GM10266 (cell line): ENCODE data around the gene G6PC2.
"Not testable (repeated sequence)": the region's sequence is repeated elsewhere in the genome, so short reads cannot be mapped to it uniquely, and the experiment has no call there.

Experiments
- DNase-seq: peaks from one replicate; pipeline ENCODE4 v3.0.0; 2012; ENCODE audit errors: extremely low spot score
- CTCF ChIP-seq: IDR thresholded peaks from 2 replicates; pipeline ENCODE4 v1.5.1; 2012; ENCODE audit warnings: mild to moderate bottlenecking, low read depth; ENCODE audit not compliant: control insufficient read depth, insufficient read depth; ENCODE audit errors: missing control alignments

The G6PC2 gene

GRCh38 chr2:168928113-168928831 lies 27.2 kb downstream of the G6PC2 start:
- DNase-seq, result no peak
- no peak for TF ChIP-seq CTCF

GRCh38 chr2:168929031-168929430 lies 27.9 kb downstream of the G6PC2 start:
- TF ChIP-seq CTCF, result no peak
- no peak for DNase-seq

- no peak for DNase-seq
- TF ChIP-seq CTCF, result no peak
Measured at GRCh38 chr2:168930242-168930641, 29.2 kb downstream of the G6PC2 start.

- not testable (repeated sequence) for DNase-seq
Measured at GRCh38 chr2:168932174-168932573, 31.1 kb downstream of the G6PC2 start.

- DNase-seq, result no peak
- no peak for TF ChIP-seq CTCF
Measured at GRCh38 chr2:168934826-168935225, 33.7 kb downstream of the G6PC2 start.

DNA sequence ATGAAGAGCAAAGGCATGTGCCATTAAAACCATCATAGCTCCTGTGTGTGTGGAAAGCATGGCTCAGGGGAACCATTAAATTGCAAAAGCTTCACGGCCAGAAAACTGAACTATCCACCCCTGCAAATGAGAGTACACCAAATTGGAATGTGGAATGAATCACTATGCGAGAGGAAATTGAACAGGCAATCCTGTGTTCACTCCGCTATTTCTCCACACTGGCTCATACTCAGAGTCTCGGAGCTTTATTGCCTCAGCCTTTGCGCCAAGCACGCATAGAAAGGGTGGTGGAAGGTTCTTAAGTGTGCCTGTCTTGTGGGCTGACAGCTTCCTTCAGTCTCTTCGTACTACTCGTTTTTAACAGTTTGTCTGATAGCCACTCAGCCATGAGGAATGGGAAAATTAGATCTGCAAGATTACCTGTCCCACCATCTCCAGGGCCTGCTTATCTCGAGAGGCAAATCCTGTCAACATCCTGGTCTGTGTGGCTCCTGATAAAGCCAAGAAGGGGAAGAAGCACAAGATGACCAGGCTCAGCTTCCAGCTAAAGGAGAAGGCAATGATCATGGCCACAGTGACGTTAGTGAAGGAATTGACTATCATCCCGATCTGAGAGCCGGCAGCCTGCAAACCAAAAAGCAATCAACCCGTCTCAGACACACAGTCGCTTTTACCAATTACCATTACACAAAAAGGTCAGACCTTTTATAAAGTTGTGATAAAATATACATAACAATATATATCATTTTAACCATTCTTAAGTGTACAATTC lies 34.9 kb downstream of the G6PC2 start:
- no peak for DNase-seq
- TF ChIP-seq CTCF, result no peak

- DNase-seq, result no peak
- no peak for TF ChIP-seq CTCF
Measured at GRCh38 chr2:168939061-168939460, 38.0 kb downstream of the G6PC2 start.

GRCh38 chr2:168939918-168940317 lies 38.8 kb downstream of the G6PC2 start:
- no peak for TF ChIP-seq CTCF
- DNase-seq, result no peak
